Measurements from ENCODE around the gene UNC5A.

The UNC5A gene

GRCh38 chr5:176847148-176847547 is 36.8 kb downstream of the UNC5A start:
- DNase-seq = no peak

DNA sequence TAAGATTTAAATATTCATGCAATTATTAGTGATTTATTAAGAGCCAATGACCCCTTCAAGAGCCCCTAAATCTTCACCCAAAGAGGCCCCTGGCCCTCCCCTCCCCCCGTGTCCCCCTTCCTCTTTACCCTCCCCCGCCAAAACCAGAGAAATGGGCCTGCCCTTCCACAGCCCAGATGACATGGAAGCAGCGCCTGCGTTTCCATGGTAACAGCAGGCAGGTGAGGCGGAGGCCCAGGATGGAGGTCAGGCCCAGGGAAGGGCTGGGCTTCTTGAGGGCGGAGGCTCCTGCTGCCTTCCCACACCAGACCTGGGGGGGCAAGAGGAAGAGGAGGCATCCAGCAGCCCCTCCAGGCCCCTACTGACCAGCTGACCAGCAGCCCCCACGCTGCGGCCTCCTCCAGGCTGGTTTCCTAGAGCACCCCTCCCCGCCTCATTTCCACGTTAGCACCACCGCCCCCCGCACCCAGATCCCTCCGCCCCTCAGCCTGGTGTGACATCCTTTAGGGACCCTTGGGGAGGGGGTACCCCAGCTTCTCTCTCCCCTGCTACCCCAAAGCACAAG is 37.4 kb downstream of the UNC5A start:
- DNase-seq = no peak

GRCh38 chr5:176848651-176849050 is 38.3 kb downstream of the UNC5A start:
- no peak for DNase-seq

DNA sequence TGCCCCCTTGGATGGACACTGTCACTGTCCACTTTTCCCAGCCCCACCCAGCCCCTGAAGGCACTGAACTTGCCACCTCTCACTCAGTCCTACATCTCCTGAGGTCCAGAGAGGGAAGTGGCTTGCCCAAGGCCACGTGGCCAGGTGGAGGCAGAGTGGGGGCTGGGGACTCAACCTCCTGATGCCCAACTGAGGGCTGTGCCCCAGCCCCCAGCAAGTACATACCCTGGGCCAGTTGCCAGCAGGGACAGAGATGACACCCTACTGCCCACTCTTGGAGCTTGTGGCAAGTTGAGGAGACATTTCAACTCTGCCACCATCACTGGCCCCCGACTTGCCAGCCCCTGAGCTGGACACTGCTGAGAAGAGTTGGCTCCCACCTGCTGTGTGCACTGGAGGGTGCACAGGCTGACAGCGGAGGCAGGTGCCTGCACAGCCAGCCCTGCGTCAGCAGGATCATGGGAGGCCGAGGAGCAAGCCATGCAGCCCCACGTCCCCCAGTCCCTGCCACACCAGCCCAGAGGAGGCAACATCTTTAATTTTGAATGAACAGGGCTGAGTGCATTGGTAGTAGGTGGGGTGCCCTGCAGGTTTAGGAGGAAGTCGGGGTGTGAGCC is 39.4 kb downstream of the UNC5A start:
- no peak for DNase-seq

- DNase-seq = no peak
Observed at GRCh38 chr5:176850371-176851245, 40.2 kb downstream of the UNC5A start.

DNA sequence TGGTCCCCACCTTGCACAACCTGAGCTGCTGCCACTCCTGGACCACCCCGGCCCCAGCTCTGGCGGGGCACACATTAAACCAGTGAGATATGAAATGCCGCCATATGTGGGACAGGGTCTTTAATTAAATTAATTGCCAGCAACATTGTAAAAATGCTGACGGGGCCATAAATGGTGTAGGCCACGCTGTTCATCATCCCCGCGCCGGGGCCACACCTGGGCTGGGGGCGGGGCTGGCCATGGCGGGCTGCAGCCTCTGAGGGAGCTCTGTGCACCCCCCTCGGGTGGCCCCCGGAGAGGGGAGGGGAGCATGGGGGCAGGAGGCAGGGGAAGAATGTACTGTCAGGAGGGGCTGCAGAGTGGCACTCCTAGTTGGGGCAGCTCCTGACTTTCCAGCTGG is 41.0 kb downstream of the UNC5A start:
- no peak for DNase-seq

DNA sequence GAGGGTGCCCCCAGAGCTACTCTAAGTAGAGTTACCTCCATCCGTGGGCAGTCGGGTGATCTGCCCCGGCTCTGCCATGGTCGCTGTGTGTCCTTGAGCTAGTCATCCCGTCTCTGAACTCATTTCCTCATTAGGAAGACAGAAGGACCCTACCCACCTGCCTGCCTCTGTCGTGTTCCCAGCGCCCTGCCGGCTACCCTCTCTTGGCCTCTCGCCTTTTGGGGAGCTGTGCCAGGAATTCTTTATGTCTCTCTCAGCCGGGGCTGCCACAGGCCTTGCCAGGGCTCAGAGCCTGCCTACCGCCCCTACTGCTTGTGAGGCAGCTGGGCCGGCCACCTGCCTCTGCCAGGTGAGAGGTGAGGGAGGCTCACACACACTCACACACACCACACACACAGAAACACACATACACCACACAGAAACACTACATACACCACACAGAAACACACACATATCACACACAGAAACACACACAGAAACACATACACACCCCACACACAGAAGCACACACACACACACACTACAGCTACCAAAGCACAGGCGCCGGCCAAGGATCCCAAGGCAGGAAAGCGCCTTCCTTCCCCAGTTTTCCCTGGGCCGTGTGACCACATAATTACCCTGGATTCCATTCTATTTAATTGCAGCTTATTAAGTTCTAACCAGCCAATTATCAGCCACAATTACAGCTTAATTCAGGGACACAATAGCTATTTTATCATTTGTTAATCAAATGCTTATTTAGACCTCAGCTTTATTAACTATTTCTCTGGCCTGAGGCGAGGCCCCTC is 41.7 kb downstream of the UNC5A start:
- DNase-seq = no peak

GRCh38 chr5:176853151-176853778 is 42.9 kb downstream of the UNC5A start:
- no peak for DNase-seq

GRCh38 chr5:176854164-176854563 is 43.8 kb downstream of the UNC5A start:
- no peak for DNase-seq

- DNase-seq = no peak
Observed at GRCh38 chr5:176855598-176855997, 45.2 kb downstream of the UNC5A start.

DNA sequence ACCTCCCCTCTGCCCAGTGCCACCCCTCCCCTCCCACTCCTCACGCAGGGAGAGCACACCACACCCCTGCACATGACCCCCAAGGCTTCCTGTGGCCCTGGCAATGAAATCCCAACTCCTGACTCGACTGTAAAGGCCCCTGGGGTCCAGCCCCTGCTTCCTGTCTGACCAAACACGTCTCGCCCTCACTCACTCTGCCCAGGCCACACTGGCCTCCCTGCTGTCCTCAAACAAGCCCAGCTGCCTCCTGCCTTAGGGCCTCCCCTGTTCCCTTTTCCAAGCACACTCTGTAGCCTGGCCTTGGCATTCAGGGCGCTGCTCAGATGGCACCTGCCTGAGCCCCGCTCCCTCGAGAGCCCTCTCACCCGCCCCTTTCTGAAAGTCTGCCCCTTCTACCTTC is 46.4 kb downstream of the UNC5A start:
- no peak for DNase-seq

GRCh38 chr5:176857216-176857893 is 47.0 kb downstream of the UNC5A start:
- DNase-seq = no peak

DNA sequence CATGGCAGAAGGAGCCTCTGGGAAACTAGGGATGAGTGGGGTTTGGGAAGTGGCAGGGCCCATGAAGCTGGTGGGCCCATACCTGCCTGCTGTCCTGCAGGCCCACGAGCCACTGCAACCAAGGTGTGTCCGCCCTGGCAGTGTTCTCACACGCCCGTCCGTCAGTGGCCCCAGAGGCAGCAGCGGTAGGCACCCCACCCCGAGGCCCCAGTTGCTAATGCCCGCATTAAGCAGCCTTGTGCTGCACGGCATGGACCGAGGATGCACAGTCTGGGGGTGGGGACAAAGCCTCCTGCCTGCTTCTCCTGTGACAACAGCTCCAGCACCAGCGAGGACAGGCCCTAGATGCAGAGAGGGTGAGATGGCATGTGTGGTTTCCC is 47.5 kb downstream of the UNC5A start:
- DNase-seq = no peak

DNA sequence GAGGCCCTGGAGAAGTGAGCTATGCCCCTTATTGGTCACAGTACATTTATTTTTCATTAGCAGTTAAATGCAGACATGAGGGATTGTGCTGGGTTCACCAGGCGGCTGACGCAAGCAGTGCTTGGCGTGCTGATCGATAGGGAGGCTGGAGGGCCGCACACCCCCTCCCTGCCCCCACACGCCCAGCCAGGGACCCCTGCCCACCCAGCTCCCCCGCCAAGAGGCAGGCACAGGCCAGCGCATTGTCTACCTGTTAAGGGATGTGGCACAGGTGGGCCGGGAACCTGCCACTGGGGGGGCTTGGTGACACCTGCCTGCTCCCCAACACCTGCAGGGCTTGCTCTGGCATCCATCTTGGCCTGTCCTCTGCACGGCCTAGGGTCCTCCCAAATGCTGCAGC is 49.6 kb downstream of the UNC5A start:
- no peak for DNase-seq

- no peak for DNase-seq
Observed at GRCh38 chr5:176860381-176860780, 50.0 kb downstream of the UNC5A start.

- no peak for DNase-seq
Observed at GRCh38 chr5:176861276-176861675, 50.9 kb downstream of the UNC5A start.

DNA sequence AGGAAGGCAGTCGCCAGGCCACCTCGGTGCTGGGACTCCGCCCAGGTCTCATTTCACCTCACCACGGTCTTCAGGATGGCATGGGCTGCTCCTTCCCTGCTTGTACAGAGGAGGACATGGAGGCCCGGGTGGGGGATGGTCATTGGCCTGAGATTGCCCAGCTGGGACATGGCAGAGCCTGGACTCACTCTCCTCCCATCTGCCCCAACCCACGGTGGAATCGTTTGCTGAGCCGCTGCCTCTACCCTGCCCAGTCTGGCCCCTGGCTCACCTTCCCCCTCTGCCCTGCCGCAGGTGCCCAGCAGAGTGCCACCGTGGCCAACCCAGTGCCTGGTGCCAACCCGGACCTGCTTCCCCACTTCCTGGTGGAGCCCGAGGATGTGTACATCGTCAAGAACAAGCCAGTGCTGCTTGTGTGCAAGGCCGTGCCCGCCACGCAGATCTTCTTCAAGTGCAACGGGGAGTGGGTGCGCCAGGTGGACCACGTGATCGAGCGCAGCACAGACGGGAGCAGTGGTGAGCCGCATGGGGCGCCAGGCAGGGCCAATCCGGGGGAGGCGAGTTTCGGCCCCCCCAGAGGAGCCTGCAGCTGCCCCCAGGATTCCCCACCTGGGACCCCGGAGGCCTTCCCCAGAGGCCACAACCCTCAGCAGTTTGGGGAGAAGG is 52.1 kb downstream of the UNC5A start:
- DNase-seq = no peak

DNA sequence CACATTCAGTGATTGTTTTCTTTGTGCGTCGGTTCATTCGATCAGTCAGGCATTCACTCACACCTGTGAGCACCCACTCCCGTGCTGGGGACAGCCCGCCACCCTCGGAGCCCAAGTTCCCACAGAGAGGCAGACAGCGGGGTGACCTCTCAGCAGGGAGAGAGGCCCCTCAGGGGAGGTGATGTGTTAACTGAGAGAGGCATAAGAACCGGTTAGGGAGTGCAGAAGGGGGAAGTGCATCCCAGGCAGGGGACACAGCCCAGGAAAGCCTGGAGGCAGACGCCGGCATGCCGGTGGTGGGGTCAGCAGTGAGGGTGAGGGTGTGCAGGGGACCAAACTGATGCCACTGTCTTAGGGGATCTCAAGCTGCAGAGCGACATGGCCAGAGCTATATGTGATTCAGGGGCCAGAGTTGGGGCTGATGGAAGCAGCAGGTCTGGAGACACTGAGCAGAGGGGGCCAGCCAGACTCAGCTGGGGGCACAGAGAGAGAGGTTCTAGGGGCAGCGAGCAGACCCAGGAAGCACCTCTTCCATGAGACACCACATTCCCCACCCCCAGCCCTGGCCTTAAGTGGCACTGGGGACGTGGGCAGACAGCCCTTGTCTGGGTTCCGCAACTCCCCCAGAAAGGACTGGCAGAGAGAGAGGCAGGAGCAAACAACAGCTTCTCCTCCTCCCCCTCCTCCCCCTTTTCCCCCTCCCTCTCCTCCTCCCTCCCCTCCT is 52.8 kb downstream of the UNC5A start:
- no peak for DNase-seq

- no peak for DNase-seq
Observed at GRCh38 chr5:176863765-176864098, 53.4 kb downstream of the UNC5A start.

DNA sequence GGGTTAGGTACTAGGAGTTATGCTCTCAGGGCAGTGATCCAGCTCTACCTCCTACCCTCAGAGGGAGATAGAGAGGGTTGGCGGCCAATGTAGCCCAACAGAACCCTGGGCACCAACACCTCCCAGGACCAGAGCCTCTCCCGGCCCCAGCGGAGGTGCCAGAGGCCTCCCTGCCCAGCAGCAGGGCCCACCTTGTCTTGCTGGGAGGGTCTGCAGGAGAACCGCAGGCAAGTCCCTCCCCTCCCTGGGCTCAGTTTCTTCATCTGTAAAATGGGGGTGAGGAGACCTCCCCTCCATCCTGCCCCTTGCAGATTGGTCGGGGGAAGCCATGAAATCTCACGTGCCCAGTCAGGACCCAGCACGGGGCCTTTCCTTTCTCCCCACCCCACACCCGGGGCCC is 54.4 kb downstream of the UNC5A start:
- no peak for DNase-seq

- no peak for DNase-seq
Observed at GRCh38 chr5:176865964-176866363, 55.6 kb downstream of the UNC5A start.

Measured in femur (tissue), 1 donor.